Measurements from ENCODE around the gene GRAMD4.

GRCh38 chr22:46574438-46574992, 45.7 kb upstream of the GRAMD4 start:
- TF ChIP-seq, protein P1, sequence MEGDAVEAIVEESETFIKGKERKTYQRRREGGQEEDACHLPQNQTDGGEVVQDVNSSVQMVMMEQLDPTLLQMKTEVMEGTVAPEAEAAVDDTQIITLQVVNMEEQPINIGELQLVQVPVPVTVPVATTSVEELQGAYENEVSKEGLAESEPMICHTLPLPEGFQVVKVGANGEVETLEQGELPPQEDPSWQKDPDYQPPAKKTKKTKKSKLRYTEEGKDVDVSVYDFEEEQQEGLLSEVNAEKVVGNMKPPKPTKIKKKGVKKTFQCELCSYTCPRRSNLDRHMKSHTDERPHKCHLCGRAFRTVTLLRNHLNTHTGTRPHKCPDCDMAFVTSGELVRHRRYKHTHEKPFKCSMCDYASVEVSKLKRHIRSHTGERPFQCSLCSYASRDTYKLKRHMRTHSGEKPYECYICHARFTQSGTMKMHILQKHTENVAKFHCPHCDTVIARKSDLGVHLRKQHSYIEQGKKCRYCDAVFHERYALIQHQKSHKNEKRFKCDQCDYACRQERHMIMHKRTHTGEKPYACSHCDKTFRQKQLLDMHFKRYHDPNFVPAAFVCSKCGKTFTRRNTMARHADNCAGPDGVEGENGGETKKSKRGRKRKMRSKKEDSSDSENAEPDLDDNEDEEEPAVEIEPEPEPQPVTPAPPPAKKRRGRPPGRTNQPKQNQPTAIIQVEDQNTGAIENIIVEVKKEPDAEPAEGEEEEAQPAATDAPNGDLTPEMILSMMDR (conservative IDR thresholded peaks at IDR 0.05 in 1 of 2, IDR thresholded peaks at IDR 0.05 in 1 of 2; ENCODE audit: extremely low read depth in 1 of 2, insufficient read depth in 1 of 2, low read depth in 1 of 2, low read length in 2 of 2): no peak
- no peak for TF ChIP-seq EZH2 (IDR thresholded peaks at IDR 0.05; ENCODE audit: borderline replicate concordance, low read length)

All from mammary epithelial cell (primary cell).